ENCODE measurements around the gene GULP1. TPM values are rescaled to one million over a fixed set of nuclear protein-coding genes. Genes with fewer than 3 reads are reported as not detected.

Gene GULP1
- total RNA-seq, 4 donors from 2014 or later, result 13.4 to 20.0 (median 17.3) TPM

DNA sequence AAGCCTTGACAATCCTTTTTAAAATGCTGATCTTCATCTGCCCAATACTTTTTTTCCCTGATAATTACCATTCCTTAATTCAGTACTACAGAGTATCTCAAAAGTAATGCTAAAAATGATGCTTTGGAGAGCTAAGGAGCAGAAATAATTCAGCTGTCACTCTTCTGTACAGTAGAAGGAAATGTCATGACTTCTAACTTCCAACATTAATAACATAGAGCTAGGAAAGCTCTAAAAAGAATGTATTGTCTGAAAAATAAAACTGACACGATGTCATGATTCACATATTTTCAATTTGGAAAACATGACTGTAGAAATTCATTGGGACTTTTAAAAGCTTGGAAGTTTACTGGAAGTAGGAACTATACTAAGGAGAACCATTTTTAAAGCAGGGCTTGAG, 212.3 kb downstream of the GULP1 start:
- H3K4me3 ChIP-seq (ENCODE audit: low read depth, poor library complexity, severe bottlenecking), result no peak overlapping the region
- 35 to 50% methylated on average over 1 of the region's 1 CpG for WGBS, 2 donors
- intact Hi-C loops (cut with DNase I; ENCODE audit: low total_unique reads), result no loop called here
- no peak for DNase-seq (ENCODE audit: low spot score in 2 of 2)
- TF ChIP-seq POLR2A (IDR thresholded peaks at IDR 0.05), result no peak
- TF ChIP-seq, protein P1, sequence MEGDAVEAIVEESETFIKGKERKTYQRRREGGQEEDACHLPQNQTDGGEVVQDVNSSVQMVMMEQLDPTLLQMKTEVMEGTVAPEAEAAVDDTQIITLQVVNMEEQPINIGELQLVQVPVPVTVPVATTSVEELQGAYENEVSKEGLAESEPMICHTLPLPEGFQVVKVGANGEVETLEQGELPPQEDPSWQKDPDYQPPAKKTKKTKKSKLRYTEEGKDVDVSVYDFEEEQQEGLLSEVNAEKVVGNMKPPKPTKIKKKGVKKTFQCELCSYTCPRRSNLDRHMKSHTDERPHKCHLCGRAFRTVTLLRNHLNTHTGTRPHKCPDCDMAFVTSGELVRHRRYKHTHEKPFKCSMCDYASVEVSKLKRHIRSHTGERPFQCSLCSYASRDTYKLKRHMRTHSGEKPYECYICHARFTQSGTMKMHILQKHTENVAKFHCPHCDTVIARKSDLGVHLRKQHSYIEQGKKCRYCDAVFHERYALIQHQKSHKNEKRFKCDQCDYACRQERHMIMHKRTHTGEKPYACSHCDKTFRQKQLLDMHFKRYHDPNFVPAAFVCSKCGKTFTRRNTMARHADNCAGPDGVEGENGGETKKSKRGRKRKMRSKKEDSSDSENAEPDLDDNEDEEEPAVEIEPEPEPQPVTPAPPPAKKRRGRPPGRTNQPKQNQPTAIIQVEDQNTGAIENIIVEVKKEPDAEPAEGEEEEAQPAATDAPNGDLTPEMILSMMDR (IDR thresholded peaks at IDR 0.05), result no peak

DNA sequence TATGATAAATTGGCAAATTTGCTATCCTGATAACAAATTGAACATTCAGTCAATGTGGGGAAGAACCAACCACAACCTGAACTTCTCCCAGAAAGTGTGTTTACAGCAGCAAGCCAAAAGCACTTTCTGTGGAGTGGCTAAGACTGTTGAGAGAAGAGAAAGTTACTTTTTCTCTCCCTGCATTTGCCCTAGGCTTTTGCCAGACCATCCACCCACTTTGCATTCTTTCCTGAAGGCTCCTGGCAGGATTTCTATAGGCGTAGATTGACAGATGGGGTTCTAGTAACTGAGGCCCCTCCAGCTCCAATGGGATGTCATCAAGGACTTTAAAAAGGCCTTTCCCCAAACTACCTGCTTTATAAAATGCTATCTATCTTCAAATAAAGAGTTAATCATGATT, 215.2 kb downstream of the GULP1 start:
- intact Hi-C loops (cut with DNase I; ENCODE audit: low total_unique reads), result no loop called here
- no peak for DNase-seq (ENCODE audit: low spot score in 2 of 2)
- WGBS, 2 donors, result 82 to 96% methylated on average over 1 of the region's 1 CpG
- H3K4me3 ChIP-seq (ENCODE audit: low read depth, poor library complexity, severe bottlenecking), result no peak overlapping the region
- no peak for TF ChIP-seq POLR2A (IDR thresholded peaks at IDR 0.05)
- TF ChIP-seq, protein P1 (IDR thresholded peaks at IDR 0.05), result no peak

DNA sequence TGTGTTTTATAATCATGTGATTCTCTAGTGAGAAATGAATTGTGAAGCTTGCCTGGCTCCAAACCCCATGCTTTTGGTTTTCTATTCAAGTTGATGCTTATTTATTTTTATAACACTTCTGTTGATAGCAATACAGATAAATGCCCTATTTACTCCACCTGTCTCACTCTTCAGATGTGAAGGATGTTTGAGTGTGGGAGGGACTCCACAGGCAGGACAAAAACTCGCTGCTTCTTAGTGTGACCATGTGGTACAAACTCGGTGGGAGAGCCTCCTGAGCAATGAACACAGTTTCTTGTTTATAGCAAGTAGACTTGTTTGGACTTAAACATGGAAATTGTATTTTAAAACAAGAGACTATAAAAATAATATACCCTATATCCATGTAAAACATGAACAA, 219.7 kb downstream of the GULP1 start:
- no peak for DNase-seq (ENCODE audit: low spot score in 2 of 2)
- WGBS, 2 donors, result 62 to 83% methylated on average over 2 of the region's 2 CpGs
- intact Hi-C loops (cut with DNase I; ENCODE audit: low total_unique reads), result no loop called here
- H3K4me3 ChIP-seq (ENCODE audit: low read depth, poor library complexity, severe bottlenecking), result no peak overlapping the region
- TF ChIP-seq, protein P1 (IDR thresholded peaks at IDR 0.05), result no peak
- no peak for TF ChIP-seq POLR2A (IDR thresholded peaks at IDR 0.05)

DNA sequence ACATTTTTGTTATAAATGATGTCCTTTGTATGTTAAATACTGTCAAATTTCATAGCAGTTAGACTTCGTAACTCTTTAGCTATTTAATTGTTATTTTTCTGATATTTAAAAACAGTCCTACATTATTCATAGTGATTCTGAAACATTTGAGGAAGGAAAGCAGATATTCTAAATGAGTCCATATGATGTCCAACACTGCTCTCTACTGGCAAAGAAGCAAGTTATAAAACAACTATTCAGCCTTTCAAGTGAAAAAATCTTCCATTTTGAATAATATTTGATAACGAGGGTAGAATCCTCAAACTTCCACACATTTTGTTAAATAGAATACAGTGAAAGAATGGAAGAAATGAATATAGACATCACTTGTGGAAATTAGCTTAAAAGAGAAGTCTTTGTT, 220.8 kb downstream of the GULP1 start:
- WGBS, 2 donors, result 8 to 12% methylated on average over 2 of the region's 2 CpGs
- intact Hi-C loops (cut with DNase I; ENCODE audit: low total_unique reads), result no loop called here
- DNase-seq (ENCODE audit: low spot score in 2 of 2), result no peak
- H3K4me3 ChIP-seq (ENCODE audit: low read depth, poor library complexity, severe bottlenecking), result no peak overlapping the region
- TF ChIP-seq, protein P1 (IDR thresholded peaks at IDR 0.05), result no peak
- TF ChIP-seq POLR2A (IDR thresholded peaks at IDR 0.05), result no peak

DNA sequence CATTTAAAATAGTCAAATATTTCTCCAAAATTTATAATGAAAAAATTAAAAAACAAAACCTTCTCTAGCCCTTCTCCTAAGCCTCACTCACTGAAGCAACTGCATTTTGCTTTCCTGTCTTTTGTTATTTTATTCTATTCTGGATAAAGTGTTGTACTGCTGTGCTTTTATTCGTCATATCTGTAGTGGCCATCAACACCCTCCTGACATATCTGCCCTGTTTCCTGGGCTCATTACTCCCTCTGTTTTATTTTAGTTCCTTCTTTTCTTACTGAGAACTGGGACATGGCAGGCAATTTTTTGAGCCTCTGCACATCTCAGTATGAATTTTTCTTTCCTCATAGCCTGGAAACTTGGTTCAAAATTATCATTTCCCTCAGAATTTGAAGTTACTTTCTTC, 224.2 kb downstream of the GULP1 start:
- 81 to 94% methylated on average over 1 of the region's 1 CpG for WGBS, 2 donors
- no peak overlapping the region for H3K4me3 ChIP-seq (ENCODE audit: low read depth, poor library complexity, severe bottlenecking)
- intact Hi-C loops (cut with DNase I; ENCODE audit: low total_unique reads), result no loop called here
- DNase-seq (ENCODE audit: low spot score in 2 of 2), result no peak
- TF ChIP-seq, protein P1 (IDR thresholded peaks at IDR 0.05), result no peak
- no peak for TF ChIP-seq POLR2A (IDR thresholded peaks at IDR 0.05)

DNA sequence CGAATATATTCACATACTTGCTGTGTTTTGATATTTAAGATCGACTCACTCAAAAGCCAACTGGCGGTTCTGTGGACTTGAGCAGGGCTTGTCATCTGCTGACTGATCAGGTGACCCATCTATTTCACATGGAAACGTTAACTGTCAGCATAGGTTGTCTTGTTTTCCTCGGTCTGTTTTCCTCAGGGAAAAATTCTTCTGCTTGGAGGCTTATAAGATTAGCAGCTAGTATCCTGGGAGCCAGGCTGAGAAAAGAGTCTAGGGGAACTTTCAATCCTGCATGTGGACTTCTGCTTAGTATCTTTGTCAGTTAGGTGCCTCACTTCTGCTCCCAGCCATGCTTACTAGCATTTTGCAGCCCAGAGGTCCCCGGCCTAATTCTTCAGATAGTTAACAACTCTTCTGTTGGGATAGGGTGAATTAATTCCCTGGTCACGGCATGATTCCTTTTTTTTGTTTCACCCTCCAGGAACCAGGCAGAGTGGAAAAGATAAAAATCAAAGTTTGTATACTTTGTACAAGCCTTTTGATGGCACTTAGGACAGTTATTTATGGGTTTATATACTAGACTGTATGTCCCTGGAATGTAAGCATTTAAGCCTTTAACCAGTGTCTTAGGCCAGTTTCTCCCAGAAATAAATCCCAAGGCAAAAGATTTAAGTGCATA, 226.0 kb downstream of the GULP1 start:
- no peak for DNase-seq (ENCODE audit: low spot score in 2 of 2)
- TF ChIP-seq, protein P1 (IDR thresholded peaks at IDR 0.05), result no peak
- TF ChIP-seq POLR2A (IDR thresholded peaks at IDR 0.05), result no peak
- H3K4me3 ChIP-seq (ENCODE audit: low read depth, poor library complexity, severe bottlenecking), result no peak overlapping the region
- WGBS, 2 donors, result 79 to 85% methylated on average over 7 of the region's 7 CpGs
- intact Hi-C loops (cut with DNase I; ENCODE audit: low total_unique reads), result no loop called here
